Choroid plexus epithelial cell (primary cell): Measurements from ENCODE around the gene JMJD1C.

Experiments used
- DNase-seq: peaks from one replicate; pipeline ENCODE4 v3.0.0-alpha.2; 2010; ENCODE audit warnings: low read depth
- H3K4me3 ChIP-seq: 2 replicates; pipeline ENCODE4 v1.5.1; 2011; ENCODE audit warnings: low read depth, mild to moderate bottlenecking, control low read depth, low read length, moderate library complexity
- TF ChIP-seq, protein P1 (sequence below): conservative IDR thresholded peaks from 2 replicates; pipeline ENCODE4 v1.5.1; 2011; ENCODE audit warnings: low read depth, mild to moderate bottlenecking, control low read depth, inconsistent platforms, low read length, moderate library complexity

JMJD1C gene

GRCh38 chr10:63145782-63146181 is 320.0 kb downstream of the JMJD1C start:
- TF ChIP-seq, protein P1, sequence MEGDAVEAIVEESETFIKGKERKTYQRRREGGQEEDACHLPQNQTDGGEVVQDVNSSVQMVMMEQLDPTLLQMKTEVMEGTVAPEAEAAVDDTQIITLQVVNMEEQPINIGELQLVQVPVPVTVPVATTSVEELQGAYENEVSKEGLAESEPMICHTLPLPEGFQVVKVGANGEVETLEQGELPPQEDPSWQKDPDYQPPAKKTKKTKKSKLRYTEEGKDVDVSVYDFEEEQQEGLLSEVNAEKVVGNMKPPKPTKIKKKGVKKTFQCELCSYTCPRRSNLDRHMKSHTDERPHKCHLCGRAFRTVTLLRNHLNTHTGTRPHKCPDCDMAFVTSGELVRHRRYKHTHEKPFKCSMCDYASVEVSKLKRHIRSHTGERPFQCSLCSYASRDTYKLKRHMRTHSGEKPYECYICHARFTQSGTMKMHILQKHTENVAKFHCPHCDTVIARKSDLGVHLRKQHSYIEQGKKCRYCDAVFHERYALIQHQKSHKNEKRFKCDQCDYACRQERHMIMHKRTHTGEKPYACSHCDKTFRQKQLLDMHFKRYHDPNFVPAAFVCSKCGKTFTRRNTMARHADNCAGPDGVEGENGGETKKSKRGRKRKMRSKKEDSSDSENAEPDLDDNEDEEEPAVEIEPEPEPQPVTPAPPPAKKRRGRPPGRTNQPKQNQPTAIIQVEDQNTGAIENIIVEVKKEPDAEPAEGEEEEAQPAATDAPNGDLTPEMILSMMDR, result no peak
- H3K4me3 ChIP-seq, result no peak overlapping the region
- no peak for DNase-seq

DNA sequence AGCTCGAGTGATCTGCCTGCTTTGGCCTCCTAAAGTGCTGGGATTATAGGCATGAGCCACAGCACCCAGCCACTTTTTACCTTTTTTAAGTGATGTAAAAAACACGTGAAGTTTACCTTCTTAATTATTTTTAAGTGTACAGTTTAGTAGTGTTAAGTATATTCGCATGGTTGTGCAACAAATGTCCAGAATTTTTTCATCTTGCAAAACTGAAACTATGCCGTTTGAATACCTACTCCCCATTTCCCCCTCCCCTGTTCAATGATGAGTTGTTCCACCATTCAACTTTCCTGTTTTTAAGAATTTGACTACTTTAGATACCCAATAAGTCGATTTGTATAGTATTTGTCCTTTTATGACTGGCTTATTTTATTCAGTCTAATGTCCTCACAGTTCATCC is 321.8 kb downstream of the JMJD1C start:
- no peak for DNase-seq
- no peak overlapping the region for H3K4me3 ChIP-seq
- TF ChIP-seq, protein P1, result no peak

DNA sequence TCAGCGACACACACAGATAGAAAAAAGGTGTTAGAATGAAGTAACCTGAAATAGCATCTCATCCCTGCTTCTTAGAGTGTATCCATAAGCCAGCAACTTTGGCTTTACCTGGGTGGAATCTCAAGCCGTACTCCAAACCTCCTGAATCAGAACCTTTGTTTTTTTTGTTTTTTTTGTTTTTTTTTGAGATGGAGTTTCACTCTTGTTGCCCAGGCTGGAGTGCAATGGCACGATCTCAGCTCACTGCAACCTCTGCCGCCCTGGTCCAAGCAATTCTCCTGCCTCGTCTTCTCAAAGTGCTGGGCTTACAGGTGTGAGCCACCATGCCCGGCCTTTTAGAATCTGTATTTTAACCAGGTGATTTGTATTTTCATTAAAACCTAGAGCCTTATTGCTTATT is 323.6 kb downstream of the JMJD1C start:
- TF ChIP-seq, protein P1, result no peak
- DNase-seq, result no peak

GRCh38 chr10:63140077-63140476 is 325.7 kb downstream of the JMJD1C start:
- TF ChIP-seq, protein P1, result no peak
- DNase-seq, result no peak
- H3K4me3 ChIP-seq, result no peak overlapping the region

More for the DNA sequence above, 323.6 kb downstream of the JMJD1C start:
- H3K4me3 ChIP-seq, result no peak overlapping the region

GRCh38 chr10:63137306-63137705 is 328.5 kb downstream of the JMJD1C start:
- no peak overlapping the region for H3K4me3 ChIP-seq
- DNase-seq, result peak; percentile 96
- TF ChIP-seq, protein P1, result no peak

DNA sequence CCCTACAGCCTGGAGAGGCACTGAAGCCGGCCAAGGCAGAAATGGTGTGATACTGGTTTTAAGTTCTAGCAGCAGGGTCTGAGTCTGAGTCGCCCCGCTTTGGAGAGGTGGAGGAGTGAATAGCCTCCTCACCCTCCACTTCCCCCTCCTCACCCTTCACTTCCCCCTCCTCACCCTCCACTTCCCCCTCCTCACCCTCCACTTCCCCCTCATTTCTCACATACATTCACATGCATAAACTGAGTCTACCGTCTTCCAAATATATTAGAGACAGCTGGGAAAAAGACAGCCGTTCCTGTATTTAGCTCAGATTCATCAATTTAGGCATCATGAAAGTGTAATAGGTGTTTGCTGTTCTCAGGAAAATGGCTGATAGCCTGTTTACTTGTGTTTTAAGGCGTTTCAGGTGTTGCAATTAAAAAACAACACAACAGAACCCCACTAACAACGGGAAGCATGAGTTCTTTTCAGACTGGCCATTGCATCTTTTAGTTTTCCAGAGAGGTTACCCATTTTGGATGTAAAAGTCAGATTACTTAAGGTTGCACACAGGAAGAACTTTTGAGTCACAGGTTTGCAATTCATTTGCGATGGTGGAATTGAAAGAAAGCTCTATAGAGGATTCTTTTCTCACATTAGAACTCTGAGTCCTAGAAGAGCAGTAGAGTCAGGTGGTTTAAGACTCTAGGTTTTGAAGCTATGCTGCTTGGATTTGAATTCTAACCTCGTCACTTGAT is 331.8 kb downstream of the JMJD1C start:
- DNase-seq, result peak; percentile 58

More for the DNA sequence above, 331.8 kb downstream of the JMJD1C start:
- H3K4me3 ChIP-seq, result peak overlapping the region; percentile 96
- TF ChIP-seq, protein P1, result no peak
